Measurements from ENCODE around the gene COL1A2.

GRCh38 chr7:94421681-94422080 is 27.0 kb downstream of the COL1A2 start:
- TF ChIP-seq, protein P1, sequence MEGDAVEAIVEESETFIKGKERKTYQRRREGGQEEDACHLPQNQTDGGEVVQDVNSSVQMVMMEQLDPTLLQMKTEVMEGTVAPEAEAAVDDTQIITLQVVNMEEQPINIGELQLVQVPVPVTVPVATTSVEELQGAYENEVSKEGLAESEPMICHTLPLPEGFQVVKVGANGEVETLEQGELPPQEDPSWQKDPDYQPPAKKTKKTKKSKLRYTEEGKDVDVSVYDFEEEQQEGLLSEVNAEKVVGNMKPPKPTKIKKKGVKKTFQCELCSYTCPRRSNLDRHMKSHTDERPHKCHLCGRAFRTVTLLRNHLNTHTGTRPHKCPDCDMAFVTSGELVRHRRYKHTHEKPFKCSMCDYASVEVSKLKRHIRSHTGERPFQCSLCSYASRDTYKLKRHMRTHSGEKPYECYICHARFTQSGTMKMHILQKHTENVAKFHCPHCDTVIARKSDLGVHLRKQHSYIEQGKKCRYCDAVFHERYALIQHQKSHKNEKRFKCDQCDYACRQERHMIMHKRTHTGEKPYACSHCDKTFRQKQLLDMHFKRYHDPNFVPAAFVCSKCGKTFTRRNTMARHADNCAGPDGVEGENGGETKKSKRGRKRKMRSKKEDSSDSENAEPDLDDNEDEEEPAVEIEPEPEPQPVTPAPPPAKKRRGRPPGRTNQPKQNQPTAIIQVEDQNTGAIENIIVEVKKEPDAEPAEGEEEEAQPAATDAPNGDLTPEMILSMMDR (conservative IDR thresholded peaks at IDR 0.05; ENCODE audit: low read length) = no peak
- TF ChIP-seq EZH2phosphoT487 (IDR thresholded peaks at IDR 0.05; ENCODE audit: borderline replicate concordance) = no peak
